ENCODE results near the gene PC.

GRCh38 chr11:66845876-66846212 lies 112.3 kb downstream of the PC start:
- TF ChIP-seq CTCF (IDR thresholded peaks at IDR 0.05; ENCODE audit: poor library complexity) (no peak), EZH2 (IDR thresholded peaks at IDR 0.05; ENCODE audit: borderline replicate concordance) (no peak), EZH2phosphoT487 (IDR thresholded peaks at IDR 0.05; ENCODE audit: low read depth, severe bottlenecking, unreplicated experiment) (no peak)

Measured in hepatocyte (in vitro differentiated cells).